CD14-positive monocyte (primary cell): ENCODE measurements around the gene KRTAP5-8. TPM values are rescaled to one million over a fixed set of nuclear protein-coding genes. Genes with fewer than 3 reads are reported as not detected.

Experiments used
- DNase-seq, 3 donors: peaks; one replicate each; pipeline ENCODE4 v3.0.0-alpha.2; 2011 to 2022
- H2AFZ ChIP-seq: 2 replicates; pipeline ENCODE4 v1.6.0; 2012; ENCODE audit warnings: mild to moderate bottlenecking, low read depth, low read length, inconsistent platforms; ENCODE audit not compliant: insufficient read depth, poor library complexity, severe bottlenecking
- H3K27ac ChIP-seq, 2 donors: 1 replicate in 1 of 2; 2 replicates in 1 of 2; pipeline ENCODE4 v1.5.1; 2012 to 2013; ENCODE audit warnings: low read length in 2 of 2, control low read depth in 1 of 2, inconsistent platforms in 1 of 2, low read depth in 1 of 2, mild to moderate bottlenecking in 1 of 2
- H3K27me3 ChIP-seq, 2 donors: one replicate each; pipeline versions ENCODE4 v1.6.0 to v1.6.1; 2011 to 2013; ENCODE audit warnings: low read length in 2 of 2; ENCODE audit not compliant: control insufficient read depth in 2 of 2, insufficient read depth in 2 of 2
- H3K36me3 ChIP-seq, 2 donors: replicated peaks in 1 of 2; 1 replicate in 1 of 2; 2 replicates in 1 of 2; pipeline versions ENCODE4 v1.5.1 to v1.6.1; 2012 to 2013; ENCODE audit warnings: low read length in 2 of 2, control low read depth in 1 of 2, inconsistent platforms in 1 of 2, mild to moderate bottlenecking in 1 of 2; ENCODE audit not compliant: insufficient read depth in 2 of 2, control insufficient read depth in 1 of 2
- H3K4me1 ChIP-seq, 2 donors: 1 replicate in 1 of 2; 2 replicates in 1 of 2; pipeline versions ENCODE4 v1.5.1 to v1.6.1; 2012 to 2013; ENCODE audit warnings: low read length in 2 of 2, control low read depth in 1 of 2, inconsistent platforms in 1 of 2, mild to moderate bottlenecking in 1 of 2, moderate library complexity in 1 of 2; ENCODE audit not compliant: insufficient read depth in 2 of 2, control insufficient read depth in 1 of 2
- H3K4me2 ChIP-seq: replicated peaks from 2 replicates; pipeline ENCODE3; 2012; ENCODE audit warnings: low read length, moderate library complexity, mild to moderate bottlenecking; ENCODE audit not compliant: poor library complexity, severe bottlenecking; ENCODE audit errors: extremely low read depth
- H3K4me3 ChIP-seq, 3 experiments: fragments of 200-600 bp in 1 of 3; sonication (generic) in 1 of 3; replicated peaks in 1 of 3; 1 replicate in 2 of 3; 2 replicates in 1 of 3; pipeline ENCODE4 v1.5.1; 2011 to 2013; ENCODE audit warnings: low read length in 3 of 3, mild to moderate bottlenecking in 3 of 3, control low read depth in 2 of 3, low read depth in 2 of 3, inconsistent platforms in 1 of 3, moderate library complexity in 1 of 3
- H3K79me2 ChIP-seq: 2 replicates; pipeline ENCODE4 v1.6.0; 2012; ENCODE audit warnings: mild to moderate bottlenecking, control low read depth, inconsistent platforms, low read length, moderate library complexity; ENCODE audit not compliant: insufficient read depth
- H3K9ac ChIP-seq: 2 replicates; pipeline ENCODE4 v1.6.0; 2017; ENCODE audit warnings: low read length, mild to moderate bottlenecking; ENCODE audit not compliant: insufficient read depth, poor library complexity, severe bottlenecking
- H3K9me3 ChIP-seq, 2 donors: replicated peaks in 1 of 2; 1 replicate in 1 of 2; 2 replicates in 1 of 2; pipeline versions ENCODE4 v1.5.1 to v1.6.1; 2012 to 2013; ENCODE audit warnings: low read length in 2 of 2, control low read depth in 1 of 2; ENCODE audit not compliant: control insufficient read depth in 1 of 2, insufficient read depth in 1 of 2
- H4K20me1 ChIP-seq: 2 replicates; pipeline ENCODE4 v1.6.0; 2012; ENCODE audit warnings: mild to moderate bottlenecking, low read length, control low read depth, moderate library complexity; ENCODE audit not compliant: insufficient read depth
- H3K27ac Mint-ChIP-seq, 7 donors: one replicate each; pipeline ENCODE4 v1.8.0; 2020; ENCODE audit warnings: mild to moderate bottlenecking in 7 of 7, mixed read lengths in 7 of 7, moderate library complexity in 6 of 7, inconsistent platforms in 2 of 7
- H3K27me3 Mint-ChIP-seq, 3 donors: one replicate each; pipeline ENCODE4 v1.8.0; 2021 to 2022; ENCODE audit warnings: low read depth in 3 of 3, mild to moderate bottlenecking in 3 of 3, mixed read lengths in 3 of 3, moderate library complexity in 3 of 3, inconsistent platforms in 1 of 3
- H3K36me3 Mint-ChIP-seq, 2 donors: one replicate each; pipeline ENCODE4 v1.8.0; 2020; ENCODE audit warnings: mixed read lengths in 2 of 2, inconsistent platforms in 1 of 2, mild to moderate bottlenecking in 1 of 2
- H3K4me1 Mint-ChIP-seq: one replicate; pipeline ENCODE4 v1.8.0; 2020; ENCODE audit warnings: mild to moderate bottlenecking, mixed read lengths
- H3K4me3 Mint-ChIP-seq, 2 donors: one replicate each; pipeline ENCODE4 v1.8.0; 2020; ENCODE audit warnings: mild to moderate bottlenecking in 2 of 2, mixed read lengths in 2 of 2, moderate library complexity in 1 of 2
- H3K9me3 Mint-ChIP-seq, 7 donors: one replicate each; pipeline ENCODE4 v1.8.0; 2020 to 2022; ENCODE audit warnings: mixed read lengths in 7 of 7, mild to moderate bottlenecking in 6 of 7, moderate library complexity in 6 of 7, inconsistent platforms in 2 of 7
- WGBS: methylation state at CpG from one replicate; pipeline ENCODE4 v1.1.5; 2013; ENCODE audit warnings: missing lambda C conversion rate; ENCODE audit not compliant: insufficient coverage; 5-methylcytosine and 5-hydroxymethylcytosine counted together
- intact Hi-C, 2 donors: fragments of 100-400 bp; cut with micrococcal nuclease; formaldehyde crosslinking; loops; one replicate each; pipeline versions ENCODE4 v1.15.0 to v1.15.1; 2023
- polyA plus RNA-seq, 3 donors: library from polyadenylated mRNA; depleted of rRNA in 1 of 3; unstranded in 2 of 3; stranded (reverse) in 1 of 3; fragments of 300-500 nt in 2 of 3; fragments of >200 nt in 1 of 3; fragmentation: Illumina TruSeq in 2 of 3; gene quantifications; 1 replicate in 2 of 3; 2 replicates in 1 of 3; pipeline ENCODE4 v1.2.3, GENCODE V29; 2012 to 2021
- TF ChIP-seq, protein P1 (sequence below): fragments of 200-600 bp; IDR thresholded peaks from one replicate; pipeline ENCODE4 v1.8.0; 2022; ENCODE audit warnings: antibody characterized with exemption, mild to moderate bottlenecking

Gene KRTAP5-8
- polyA plus RNA-seq, 3 donors: 0.08 TPM; not detected in 2

DNA sequence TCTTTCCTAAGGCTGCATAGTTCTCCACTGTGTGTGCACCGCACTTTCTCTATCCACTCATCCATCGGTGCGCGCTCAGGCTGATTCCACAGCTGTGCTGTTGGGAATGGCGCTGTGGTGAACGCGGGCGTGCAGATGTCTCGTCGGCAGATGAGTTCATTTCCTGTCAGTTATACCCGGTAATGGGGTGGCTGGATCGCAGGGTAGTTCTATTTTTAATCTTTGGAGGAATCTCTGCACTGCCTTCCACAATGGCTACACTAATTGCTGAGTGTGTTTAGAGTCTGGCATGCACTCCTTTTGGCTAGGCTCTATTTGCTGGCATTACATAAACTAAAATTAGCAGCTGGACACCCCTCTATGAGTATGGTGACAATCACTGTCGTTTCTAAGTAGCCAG is 38.7 kb upstream of the KRTAP5-8 start:
- H3K27ac ChIP-seq: no peak overlapping the region
- H3K4me1 Mint-ChIP-seq: peaks cover 4% of the 10 kb centered on the region
- TF ChIP-seq, protein P1, sequence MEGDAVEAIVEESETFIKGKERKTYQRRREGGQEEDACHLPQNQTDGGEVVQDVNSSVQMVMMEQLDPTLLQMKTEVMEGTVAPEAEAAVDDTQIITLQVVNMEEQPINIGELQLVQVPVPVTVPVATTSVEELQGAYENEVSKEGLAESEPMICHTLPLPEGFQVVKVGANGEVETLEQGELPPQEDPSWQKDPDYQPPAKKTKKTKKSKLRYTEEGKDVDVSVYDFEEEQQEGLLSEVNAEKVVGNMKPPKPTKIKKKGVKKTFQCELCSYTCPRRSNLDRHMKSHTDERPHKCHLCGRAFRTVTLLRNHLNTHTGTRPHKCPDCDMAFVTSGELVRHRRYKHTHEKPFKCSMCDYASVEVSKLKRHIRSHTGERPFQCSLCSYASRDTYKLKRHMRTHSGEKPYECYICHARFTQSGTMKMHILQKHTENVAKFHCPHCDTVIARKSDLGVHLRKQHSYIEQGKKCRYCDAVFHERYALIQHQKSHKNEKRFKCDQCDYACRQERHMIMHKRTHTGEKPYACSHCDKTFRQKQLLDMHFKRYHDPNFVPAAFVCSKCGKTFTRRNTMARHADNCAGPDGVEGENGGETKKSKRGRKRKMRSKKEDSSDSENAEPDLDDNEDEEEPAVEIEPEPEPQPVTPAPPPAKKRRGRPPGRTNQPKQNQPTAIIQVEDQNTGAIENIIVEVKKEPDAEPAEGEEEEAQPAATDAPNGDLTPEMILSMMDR: no peak
- H2AFZ ChIP-seq: no peak overlapping the region
- no peaks in the 10 kb centered on the region for H3K9me3 ChIP-seq
- no peak overlapping the region for H3K4me2 ChIP-seq
- intact Hi-C loops: no loop called here
- no peak for DNase-seq
- WGBS: 33% methylated on average over 2 of the region's 13 CpGs
- no peaks in the 10 kb centered on the region for H3K79me2 ChIP-seq
- H3K27me3 ChIP-seq: no peaks in the 10 kb centered on the region
- H4K20me1 ChIP-seq: peaks cover 8% of the 10 kb centered on the region
- H3K4me1 ChIP-seq: no peaks in the 10 kb centered on the region
- peaks cover 0 to 3% (median 2%) of the 10 kb centered on the region in 3 donors for H3K27me3 Mint-ChIP-seq
- H3K36me3 ChIP-seq: peaks cover 82 to 96% of the 10 kb centered on the region in 2 donors
- peak overlapping the region in 1 of 7 donors; percentile 59 for H3K27ac Mint-ChIP-seq
- no peak overlapping the region for H3K9ac ChIP-seq
- peaks cover 71 to 93% of the 10 kb centered on the region in 2 donors for H3K36me3 Mint-ChIP-seq
- H3K4me3 Mint-ChIP-seq: no peak overlapping the region
- H3K4me3 ChIP-seq: no peak overlapping the region
- no peaks in the 10 kb centered on the region for H3K9me3 Mint-ChIP-seq

DNA sequence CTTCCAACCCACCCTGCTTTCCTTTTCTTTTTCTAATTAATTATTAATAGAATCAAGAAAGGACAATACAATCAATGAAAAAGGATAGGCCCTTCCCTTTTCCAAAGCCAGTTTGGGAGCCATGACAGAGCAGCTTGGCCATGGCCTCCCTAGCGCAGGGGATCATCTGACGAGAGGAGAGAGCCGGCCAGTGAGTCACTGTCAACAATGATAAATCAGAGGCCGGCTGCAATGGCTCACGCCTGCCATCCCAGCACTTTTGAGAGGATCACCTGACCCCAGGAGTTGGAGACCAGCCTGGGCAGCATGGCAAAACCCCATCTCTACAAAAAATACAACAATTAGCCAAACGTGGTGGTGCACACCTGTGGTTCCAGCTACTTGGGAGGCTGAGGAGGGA is 38.3 kb upstream of the KRTAP5-8 start:
- H3K36me3 ChIP-seq: peaks cover 84 to 96% of the 10 kb centered on the region in 2 donors
- Mint-ChIP-seq H3K27me3 (peaks cover 0 to 3% (median 2%) of the 10 kb centered on the region in 3 donors), H3K4me3 (no peak overlapping the region), H3K4me1 (peaks cover 4% of the 10 kb centered on the region), H3K27ac (peak overlapping the region in 1 of 7 donors; percentile 63), H3K36me3 (peaks cover 69 to 93% of the 10 kb centered on the region in 2 donors), H3K9me3 (no peaks in the 10 kb centered on the region)
- TF ChIP-seq, protein P1: no peak
- no peak for DNase-seq
- H3K4me1 ChIP-seq: no peaks in the 10 kb centered on the region
- 94% methylated on average over 5 of the region's 6 CpGs for WGBS
- peaks cover 8% of the 10 kb centered on the region for H4K20me1 ChIP-seq
- no peak overlapping the region for H3K4me3 ChIP-seq
- no peak overlapping the region for H3K4me2 ChIP-seq
- intact Hi-C loops: no loop called here
- no peak overlapping the region for H3K9ac ChIP-seq
- no peaks in the 10 kb centered on the region for H3K79me2 ChIP-seq
- H3K9me3 ChIP-seq: no peaks in the 10 kb centered on the region
- no peak overlapping the region for H3K27ac ChIP-seq
- H2AFZ ChIP-seq: no peak overlapping the region
- no peaks in the 10 kb centered on the region for H3K27me3 ChIP-seq
